Neural cell (in vitro differentiated cells): ENCODE data around the gene RIC3.

Experiments used
- EP300 ChIP-seq: fragments of 450-650 bp; conservative IDR thresholded peaks from 2 replicates; pipeline ENCODE4 v1.6.1; 2014; ENCODE audit warnings: antibody characterized with exemption, mild to moderate bottlenecking, moderate library complexity; ENCODE audit not compliant: poor library complexity, severe bottlenecking
- EZH2 ChIP-seq: fragments of 200-600, 300-800 bp; shearing (Covaris generic), sonication (generic); IDR thresholded peaks from 2 replicates; pipeline ENCODE4 v1.6.1; 2014; ENCODE audit warnings: antibody characterized with exemption, low read length, borderline replicate concordance, mild to moderate bottlenecking; ENCODE audit not compliant: insufficient read depth, poor library complexity, severe bottlenecking
- MXI1 ChIP-seq: fragments of 450-650 bp; conservative IDR thresholded peaks from 2 replicates; pipeline ENCODE4 v1.6.1; 2014; ENCODE audit warnings: antibody characterized with exemption, mild to moderate bottlenecking; ENCODE audit not compliant: poor library complexity, severe bottlenecking
- POLR2AphosphoS5 ChIP-seq: IDR thresholded peaks from 2 replicates; pipeline ENCODE4 v1.6.1; 2012
- RAD21 ChIP-seq: fragments of 450-650 bp; conservative IDR thresholded peaks from 2 replicates; pipeline ENCODE4 v1.6.1; 2014; ENCODE audit warnings: antibody characterized with exemption, mild to moderate bottlenecking, moderate library complexity
- TAF1 ChIP-seq: IDR thresholded peaks from 2 replicates; pipeline ENCODE4 v1.6.1; 2012; ENCODE audit warnings: low read depth
- TF ChIP-seq, protein P1 (sequence below): fragments of 450-650 bp; IDR thresholded peaks from 2 replicates; pipeline ENCODE4 v1.5.1; 2014; ENCODE audit warnings: antibody characterized with exemption, mild to moderate bottlenecking, moderate library complexity; ENCODE audit not compliant: poor library complexity, severe bottlenecking
- TF ChIP-seq, protein P2 (sequence below): IDR thresholded peaks from 2 replicates; pipeline ENCODE4 v1.6.1; 2012; ENCODE audit warnings: borderline replicate concordance

DNA sequence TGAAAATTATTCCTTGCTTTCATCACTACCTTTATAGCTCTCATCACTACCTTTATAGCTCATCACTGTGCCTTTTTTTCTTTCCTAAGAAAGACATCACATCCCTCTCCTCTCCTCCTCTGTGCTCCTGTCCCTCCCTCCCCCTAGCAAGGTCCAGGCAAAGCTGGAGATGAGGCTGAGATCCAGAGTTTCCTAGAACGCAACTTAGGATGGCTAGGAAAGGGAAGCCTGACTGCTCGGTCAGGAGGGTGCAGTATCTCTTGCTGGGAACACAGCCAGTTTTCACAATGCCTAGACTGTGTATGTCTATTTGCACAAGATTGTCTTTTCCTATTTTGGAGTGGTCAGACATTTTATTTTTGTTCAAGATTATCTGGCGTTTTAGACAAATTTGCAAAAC is 63.2 kb downstream of the RIC3 start:
- TF ChIP-seq, protein P1, sequence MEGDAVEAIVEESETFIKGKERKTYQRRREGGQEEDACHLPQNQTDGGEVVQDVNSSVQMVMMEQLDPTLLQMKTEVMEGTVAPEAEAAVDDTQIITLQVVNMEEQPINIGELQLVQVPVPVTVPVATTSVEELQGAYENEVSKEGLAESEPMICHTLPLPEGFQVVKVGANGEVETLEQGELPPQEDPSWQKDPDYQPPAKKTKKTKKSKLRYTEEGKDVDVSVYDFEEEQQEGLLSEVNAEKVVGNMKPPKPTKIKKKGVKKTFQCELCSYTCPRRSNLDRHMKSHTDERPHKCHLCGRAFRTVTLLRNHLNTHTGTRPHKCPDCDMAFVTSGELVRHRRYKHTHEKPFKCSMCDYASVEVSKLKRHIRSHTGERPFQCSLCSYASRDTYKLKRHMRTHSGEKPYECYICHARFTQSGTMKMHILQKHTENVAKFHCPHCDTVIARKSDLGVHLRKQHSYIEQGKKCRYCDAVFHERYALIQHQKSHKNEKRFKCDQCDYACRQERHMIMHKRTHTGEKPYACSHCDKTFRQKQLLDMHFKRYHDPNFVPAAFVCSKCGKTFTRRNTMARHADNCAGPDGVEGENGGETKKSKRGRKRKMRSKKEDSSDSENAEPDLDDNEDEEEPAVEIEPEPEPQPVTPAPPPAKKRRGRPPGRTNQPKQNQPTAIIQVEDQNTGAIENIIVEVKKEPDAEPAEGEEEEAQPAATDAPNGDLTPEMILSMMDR = no peak
- TF ChIP-seq TAF1 (no peak), EP300 (no peak), MXI1 (no peak), EZH2 (no peak), POLR2AphosphoS5 (no peak), RAD21 (no peak)
- TF ChIP-seq, protein P2, sequence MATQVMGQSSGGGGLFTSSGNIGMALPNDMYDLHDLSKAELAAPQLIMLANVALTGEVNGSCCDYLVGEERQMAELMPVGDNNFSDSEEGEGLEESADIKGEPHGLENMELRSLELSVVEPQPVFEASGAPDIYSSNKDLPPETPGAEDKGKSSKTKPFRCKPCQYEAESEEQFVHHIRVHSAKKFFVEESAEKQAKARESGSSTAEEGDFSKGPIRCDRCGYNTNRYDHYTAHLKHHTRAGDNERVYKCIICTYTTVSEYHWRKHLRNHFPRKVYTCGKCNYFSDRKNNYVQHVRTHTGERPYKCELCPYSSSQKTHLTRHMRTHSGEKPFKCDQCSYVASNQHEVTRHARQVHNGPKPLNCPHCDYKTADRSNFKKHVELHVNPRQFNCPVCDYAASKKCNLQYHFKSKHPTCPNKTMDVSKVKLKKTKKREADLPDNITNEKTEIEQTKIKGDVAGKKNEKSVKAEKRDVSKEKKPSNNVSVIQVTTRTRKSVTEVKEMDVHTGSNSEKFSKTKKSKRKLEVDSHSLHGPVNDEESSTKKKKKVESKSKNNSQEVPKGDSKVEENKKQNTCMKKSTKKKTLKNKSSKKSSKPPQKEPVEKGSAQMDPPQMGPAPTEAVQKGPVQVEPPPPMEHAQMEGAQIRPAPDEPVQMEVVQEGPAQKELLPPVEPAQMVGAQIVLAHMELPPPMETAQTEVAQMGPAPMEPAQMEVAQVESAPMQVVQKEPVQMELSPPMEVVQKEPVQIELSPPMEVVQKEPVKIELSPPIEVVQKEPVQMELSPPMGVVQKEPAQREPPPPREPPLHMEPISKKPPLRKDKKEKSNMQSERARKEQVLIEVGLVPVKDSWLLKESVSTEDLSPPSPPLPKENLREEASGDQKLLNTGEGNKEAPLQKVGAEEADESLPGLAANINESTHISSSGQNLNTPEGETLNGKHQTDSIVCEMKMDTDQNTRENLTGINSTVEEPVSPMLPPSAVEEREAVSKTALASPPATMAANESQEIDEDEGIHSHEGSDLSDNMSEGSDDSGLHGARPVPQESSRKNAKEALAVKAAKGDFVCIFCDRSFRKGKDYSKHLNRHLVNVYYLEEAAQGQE = no peak
